ENCODE results near the gene MID2. TPM values are rescaled to one million over a fixed set of nuclear protein-coding genes. Genes with fewer than 3 reads are reported as not detected.
"Not testable (repeated sequence)": the region's sequence is repeated elsewhere in the genome, so short reads cannot be mapped to it uniquely, and the experiment has no call there.

MID2 gene
- total RNA-seq, 1 donor from 2014 or later: 17.7 TPM

GRCh38 chrX:107840971-107841370 is 15.3 kb downstream of the MID2 start:
- no peak overlapping the region for H3K27ac ChIP-seq (ENCODE audit: low read depth, low read length)
- H3K4me3 ChIP-seq (ENCODE audit: low read length in 3 of 3): no peak overlapping the region
- no peak overlapping the region for H3K9ac ChIP-seq (ENCODE audit: low read depth in 1 of 3, low read length in 3 of 3)
- H3K27me3 ChIP-seq (ENCODE audit: control insufficient read depth in 3 of 3, insufficient read depth in 3 of 3, low read length in 3 of 3): peaks cover 0 to 3% (median 0%) of the 10 kb centered on the region in 3 donors
- no peaks in the 10 kb centered on the region for H3K9me3 ChIP-seq (ENCODE audit: control insufficient read depth in 3 of 3, low read length in 3 of 3)
- H3K4me1 ChIP-seq (ENCODE audit: control insufficient read depth in 3 of 3, insufficient read depth in 3 of 3, low read length in 3 of 3): peaks cover 2 to 3% (median 3%) of the 10 kb centered on the region in 3 donors
- peaks cover 4 to 7% (median 4%) of the 10 kb centered on the region in 3 donors for H3K36me3 ChIP-seq (ENCODE audit: control insufficient read depth in 3 of 3, insufficient read depth in 3 of 3, low read length in 3 of 3)

DNA sequence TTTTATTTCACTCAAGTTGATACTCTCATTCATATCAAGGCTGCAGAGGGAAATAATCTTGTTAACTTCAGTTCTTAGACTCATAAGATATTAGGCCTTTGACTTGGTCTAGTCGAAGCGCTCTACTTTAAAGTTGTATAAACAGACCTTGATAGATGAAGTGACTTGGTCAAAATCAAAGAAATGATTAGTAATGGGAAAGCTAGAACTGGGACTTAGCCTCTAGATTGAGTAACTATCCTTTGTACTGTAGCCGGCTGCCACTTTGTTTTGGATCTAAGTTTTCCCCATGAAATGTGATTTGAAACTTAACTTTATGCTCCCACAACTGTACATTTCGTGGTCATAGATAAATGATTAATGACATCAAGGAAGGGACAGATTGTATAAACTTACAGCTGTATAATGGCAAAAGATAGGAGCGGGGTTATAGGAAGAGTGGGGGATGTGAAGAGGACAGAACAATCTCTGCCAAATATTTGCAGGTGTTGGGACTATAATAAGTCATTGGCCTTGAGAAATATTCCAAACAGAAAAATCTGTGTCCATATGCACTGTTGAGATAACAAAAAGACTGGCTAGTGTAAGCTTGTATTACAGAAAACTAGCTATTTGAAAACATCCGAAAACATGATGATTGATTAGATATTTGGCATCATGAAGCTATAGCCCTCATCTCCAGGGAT is 17.2 kb downstream of the MID2 start:
- Histone ChIP-seq H3K36me3 (ENCODE audit: control insufficient read depth in 3 of 3, insufficient read depth in 3 of 3, low read length in 3 of 3) (peaks cover 4 to 7% (median 4%) of the 10 kb centered on the region in 3 donors), H3K27ac (ENCODE audit: low read depth, low read length) (no peak overlapping the region), H3K9me3 (ENCODE audit: control insufficient read depth in 3 of 3, low read length in 3 of 3) (no peaks in the 10 kb centered on the region), H3K4me3 (ENCODE audit: low read length in 3 of 3) (no peak overlapping the region), H3K4me1 (ENCODE audit: control insufficient read depth in 3 of 3, insufficient read depth in 3 of 3, low read length in 3 of 3) (peaks cover 3 to 6% (median 4%) of the 10 kb centered on the region in 3 donors), H3K27me3 (ENCODE audit: control insufficient read depth in 3 of 3, insufficient read depth in 3 of 3, low read length in 3 of 3) (peaks cover 0 to 8% (median 0%) of the 10 kb centered on the region in 3 donors), H3K9ac (ENCODE audit: low read depth in 1 of 3, low read length in 3 of 3) (no peak overlapping the region)

DNA sequence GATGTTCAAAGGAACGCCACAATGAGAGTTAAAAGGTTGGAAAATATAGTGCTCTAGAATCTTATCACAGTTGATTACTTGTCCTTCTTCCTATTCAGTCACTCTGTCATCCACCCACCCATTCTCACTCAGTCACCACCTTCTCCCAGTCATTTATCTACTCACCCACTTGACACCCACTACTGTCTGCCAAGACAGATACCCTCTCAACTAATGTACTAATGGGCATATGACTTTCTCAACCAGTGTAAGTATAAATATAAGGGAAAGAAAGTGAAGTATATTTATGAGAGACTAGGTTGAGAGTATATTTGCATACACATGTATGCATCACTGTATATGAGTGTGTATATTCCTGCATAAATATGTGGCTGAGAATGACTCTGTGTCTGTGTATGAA is 20.0 kb downstream of the MID2 start:
- Histone ChIP-seq H3K4me1 (ENCODE audit: control insufficient read depth in 3 of 3, insufficient read depth in 3 of 3, low read length in 3 of 3) (peaks cover 6 to 13% (median 8%) of the 10 kb centered on the region in 3 donors), H3K9me3 (ENCODE audit: control insufficient read depth in 3 of 3, low read length in 3 of 3) (no peaks in the 10 kb centered on the region), H3K27ac (ENCODE audit: low read depth, low read length) (no peak overlapping the region), H3K36me3 (ENCODE audit: control insufficient read depth in 3 of 3, insufficient read depth in 3 of 3, low read length in 3 of 3) (peaks cover 4 to 7% (median 4%) of the 10 kb centered on the region in 3 donors), H3K9ac (ENCODE audit: low read depth in 1 of 3, low read length in 3 of 3) (no peak overlapping the region), H3K27me3 (ENCODE audit: control insufficient read depth in 3 of 3, insufficient read depth in 3 of 3, low read length in 3 of 3) (peaks cover 0 to 8% (median 0%) of the 10 kb centered on the region in 3 donors), H3K4me3 (ENCODE audit: low read length in 3 of 3) (no peak overlapping the region)

DNA sequence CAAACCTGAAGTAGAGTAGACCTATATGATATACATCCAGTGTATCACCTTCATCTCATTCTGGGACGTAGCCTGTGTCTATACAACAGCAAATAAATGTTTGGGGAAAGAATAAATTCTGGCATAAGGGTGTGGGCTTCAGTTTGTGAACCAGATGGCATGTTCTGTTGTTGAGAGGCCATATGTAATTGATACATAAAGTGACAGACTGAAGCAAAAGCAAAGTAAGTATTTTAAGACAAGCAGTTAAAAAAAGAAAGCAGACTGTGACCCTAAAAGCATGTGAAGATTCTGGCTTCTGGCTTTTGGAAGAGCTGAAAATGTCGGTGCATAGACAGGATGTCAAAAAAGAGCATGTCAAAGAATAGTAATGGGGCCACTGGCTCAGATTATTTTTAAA is 22.9 kb downstream of the MID2 start:
- Histone ChIP-seq H3K36me3 (ENCODE audit: control insufficient read depth in 3 of 3, insufficient read depth in 3 of 3, low read length in 3 of 3) (no peaks in the 10 kb centered on the region), H3K9me3 (ENCODE audit: control insufficient read depth in 3 of 3, low read length in 3 of 3) (no peaks in the 10 kb centered on the region), H3K27ac (ENCODE audit: low read depth, low read length) (no peak overlapping the region), H3K27me3 (ENCODE audit: control insufficient read depth in 3 of 3, insufficient read depth in 3 of 3, low read length in 3 of 3) (peaks cover 0 to 4% (median 0%) of the 10 kb centered on the region in 3 donors), H3K4me1 (ENCODE audit: control insufficient read depth in 3 of 3, insufficient read depth in 3 of 3, low read length in 3 of 3) (peaks cover 2 to 11% (median 8%) of the 10 kb centered on the region in 3 donors), H3K9ac (ENCODE audit: low read depth in 1 of 3, low read length in 3 of 3) (no peak overlapping the region), H3K4me3 (ENCODE audit: low read length in 3 of 3) (no peak overlapping the region)

DNA sequence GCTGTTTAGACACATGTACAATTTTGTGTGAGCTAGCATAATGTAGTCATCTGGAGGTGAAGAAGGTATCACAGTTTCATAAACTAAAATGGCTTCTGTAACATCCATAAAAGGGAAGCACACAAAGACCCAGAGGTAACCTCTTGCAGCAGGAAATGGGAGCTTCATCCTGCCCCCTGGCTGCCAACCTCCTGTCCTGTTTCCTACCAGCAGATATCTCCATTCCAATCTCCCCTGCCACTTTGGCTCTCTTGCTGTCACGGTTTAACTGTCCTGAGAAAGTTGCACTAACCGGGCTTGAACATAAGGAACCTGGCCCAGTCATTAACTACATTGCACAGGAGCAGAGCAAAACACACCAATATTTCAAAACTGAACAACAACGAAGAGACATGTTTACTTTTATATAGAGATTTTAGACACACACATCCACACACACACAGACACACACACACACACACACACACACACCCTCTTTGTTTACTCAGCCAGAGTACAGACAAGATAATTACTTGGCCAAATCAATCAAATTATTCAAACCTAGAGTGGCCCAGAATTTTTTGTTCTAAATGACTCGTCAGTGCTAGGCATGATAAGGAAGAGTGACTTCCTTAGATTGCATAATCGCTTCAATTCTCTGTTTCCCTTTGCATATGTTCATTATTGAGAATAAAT is 24.2 kb downstream of the MID2 start:
- H3K4me1 ChIP-seq (ENCODE audit: control insufficient read depth in 3 of 3, insufficient read depth in 3 of 3, low read length in 3 of 3): peaks cover 2 to 11% (median 6%) of the 10 kb centered on the region in 3 donors
- no peaks in the 10 kb centered on the region for H3K36me3 ChIP-seq (ENCODE audit: control insufficient read depth in 3 of 3, insufficient read depth in 3 of 3, low read length in 3 of 3)
- H3K9me3 ChIP-seq (ENCODE audit: control insufficient read depth in 3 of 3, low read length in 3 of 3): no peaks in the 10 kb centered on the region
- no peak overlapping the region for H3K4me3 ChIP-seq (ENCODE audit: low read length in 3 of 3)
- H3K9ac ChIP-seq (ENCODE audit: low read depth in 1 of 3, low read length in 3 of 3): no peak overlapping the region
- no peak overlapping the region for H3K27ac ChIP-seq (ENCODE audit: low read depth, low read length)
- H3K27me3 ChIP-seq (ENCODE audit: control insufficient read depth in 3 of 3, insufficient read depth in 3 of 3, low read length in 3 of 3): peaks cover 0 to 4% (median 0%) of the 10 kb centered on the region in 3 donors

- Histone ChIP-seq H3K9me3 (ENCODE audit: control insufficient read depth in 3 of 3, low read length in 3 of 3) (no peaks in the 10 kb centered on the region), H3K4me3 (ENCODE audit: low read length in 3 of 3) (no peak overlapping the region), H3K27me3 (ENCODE audit: control insufficient read depth in 3 of 3, insufficient read depth in 3 of 3, low read length in 3 of 3) (peaks cover 0 to 4% (median 0%) of the 10 kb centered on the region in 3 donors), H3K36me3 (ENCODE audit: control insufficient read depth in 3 of 3, insufficient read depth in 3 of 3, low read length in 3 of 3) (no peaks in the 10 kb centered on the region), H3K9ac (ENCODE audit: low read depth in 1 of 3, low read length in 3 of 3) (no peak overlapping the region), H3K4me1 (ENCODE audit: control insufficient read depth in 3 of 3, insufficient read depth in 3 of 3, low read length in 3 of 3) (peaks cover 2 to 11% (median 6%) of the 10 kb centered on the region in 3 donors), H3K27ac (ENCODE audit: low read depth, low read length) (no peak overlapping the region)
Measured at GRCh38 chrX:107850422-107850765, 24.7 kb downstream of the MID2 start.

DNA sequence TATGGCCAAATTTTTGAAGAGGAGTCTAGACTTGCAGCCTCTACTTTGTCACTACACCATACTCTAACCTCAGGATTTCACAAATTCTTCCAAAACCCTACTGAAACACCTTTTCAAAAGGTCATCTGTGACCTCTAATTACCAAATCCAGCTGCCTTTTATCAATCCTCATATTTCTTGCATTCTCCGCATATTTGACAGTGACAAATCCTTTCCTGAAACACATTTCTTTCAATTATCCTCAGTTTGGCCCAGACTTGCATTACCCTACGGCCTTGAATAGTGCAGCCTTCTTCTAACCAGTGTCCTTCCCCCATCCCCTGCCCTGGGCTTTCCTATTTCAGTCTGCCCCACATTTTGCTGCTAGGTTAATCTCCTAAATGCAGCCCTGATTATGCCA is 25.5 kb downstream of the MID2 start:
- no peak overlapping the region for H3K9ac ChIP-seq (ENCODE audit: low read depth in 1 of 3, low read length in 3 of 3)
- peaks cover 0 to 4% (median 0%) of the 10 kb centered on the region in 3 donors for H3K27me3 ChIP-seq (ENCODE audit: control insufficient read depth in 3 of 3, insufficient read depth in 3 of 3, low read length in 3 of 3)
- no peak overlapping the region for H3K4me3 ChIP-seq (ENCODE audit: low read length in 3 of 3)
- peaks cover 2 to 11% (median 6%) of the 10 kb centered on the region in 3 donors for H3K4me1 ChIP-seq (ENCODE audit: control insufficient read depth in 3 of 3, insufficient read depth in 3 of 3, low read length in 3 of 3)
- no peaks in the 10 kb centered on the region for H3K36me3 ChIP-seq (ENCODE audit: control insufficient read depth in 3 of 3, insufficient read depth in 3 of 3, low read length in 3 of 3)
- H3K27ac ChIP-seq (ENCODE audit: low read depth, low read length): no peak overlapping the region
- no peaks in the 10 kb centered on the region for H3K9me3 ChIP-seq (ENCODE audit: control insufficient read depth in 3 of 3, low read length in 3 of 3)

DNA sequence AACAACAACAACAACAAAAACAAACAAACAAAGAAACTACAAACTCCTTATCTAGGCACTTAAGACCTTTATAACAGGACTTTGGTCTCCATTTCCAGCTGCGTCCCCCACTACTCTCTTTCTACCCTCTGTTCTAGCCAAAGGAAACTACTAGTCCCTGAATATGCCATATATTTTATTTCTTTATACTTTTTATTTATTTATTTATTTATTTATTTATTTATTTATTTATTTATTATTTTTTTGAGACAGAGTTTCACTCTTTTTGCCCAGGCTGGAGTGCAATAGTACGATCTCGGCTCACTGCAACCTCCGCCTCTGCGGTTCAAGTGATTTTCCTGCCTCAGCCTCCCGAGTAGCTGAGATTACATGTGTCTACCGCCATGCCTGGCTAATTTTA is 26.0 kb downstream of the MID2 start:
- peaks cover 2 to 11% (median 6%) of the 10 kb centered on the region in 3 donors for H3K4me1 ChIP-seq (ENCODE audit: control insufficient read depth in 3 of 3, insufficient read depth in 3 of 3, low read length in 3 of 3)
- not testable (repeated sequence) for H3K9ac ChIP-seq (ENCODE audit: low read depth in 1 of 3, low read length in 3 of 3); H3K4me3 ChIP-seq (ENCODE audit: low read length in 3 of 3); H3K27ac ChIP-seq (ENCODE audit: low read depth, low read length); H3K27me3 ChIP-seq (ENCODE audit: control insufficient read depth in 3 of 3, insufficient read depth in 3 of 3, low read length in 3 of 3); H3K36me3 ChIP-seq (ENCODE audit: control insufficient read depth in 3 of 3, insufficient read depth in 3 of 3, low read length in 3 of 3); H3K9me3 ChIP-seq (ENCODE audit: control insufficient read depth in 3 of 3, low read length in 3 of 3)

DNA sequence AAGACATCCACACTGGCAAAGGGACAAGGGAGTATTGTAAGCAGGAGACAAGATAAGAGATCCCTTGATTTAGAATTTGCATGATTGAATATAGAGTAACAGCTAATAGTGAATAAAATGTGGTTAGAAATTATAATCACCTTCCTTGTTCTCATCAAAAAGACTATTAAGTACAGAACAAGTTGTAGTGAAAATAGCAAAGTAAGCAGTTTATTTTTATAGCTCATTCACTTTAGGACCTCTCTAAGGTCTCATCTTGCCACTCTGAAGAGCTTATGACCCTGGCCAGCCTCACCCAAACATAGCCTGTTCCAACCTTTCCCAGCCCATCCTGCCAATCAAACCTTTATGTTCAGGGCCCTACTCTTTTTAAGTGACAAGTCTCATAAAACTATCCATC is 30.6 kb downstream of the MID2 start:
- H3K4me1 ChIP-seq (ENCODE audit: control insufficient read depth in 3 of 3, insufficient read depth in 3 of 3, low read length in 3 of 3): no peaks in the 10 kb centered on the region
- H3K36me3 ChIP-seq (ENCODE audit: control insufficient read depth in 3 of 3, insufficient read depth in 3 of 3, low read length in 3 of 3): no peaks in the 10 kb centered on the region
- H3K9ac ChIP-seq (ENCODE audit: low read depth in 1 of 3, low read length in 3 of 3): no peak overlapping the region
- H3K4me3 ChIP-seq (ENCODE audit: low read length in 3 of 3): no peak overlapping the region
- H3K27me3 ChIP-seq (ENCODE audit: control insufficient read depth in 3 of 3, insufficient read depth in 3 of 3, low read length in 3 of 3): peaks cover 0 to 4% (median 0%) of the 10 kb centered on the region in 3 donors
- no peak overlapping the region for H3K27ac ChIP-seq (ENCODE audit: low read depth, low read length)
- no peaks in the 10 kb centered on the region for H3K9me3 ChIP-seq (ENCODE audit: control insufficient read depth in 3 of 3, low read length in 3 of 3)

GRCh38 chrX:107857041-107857440 is 31.4 kb downstream of the MID2 start:
- H3K36me3 ChIP-seq (ENCODE audit: control insufficient read depth in 3 of 3, insufficient read depth in 3 of 3, low read length in 3 of 3); H3K4me1 ChIP-seq (ENCODE audit: control insufficient read depth in 3 of 3, insufficient read depth in 3 of 3, low read length in 3 of 3); H3K27me3 ChIP-seq (ENCODE audit: control insufficient read depth in 3 of 3, insufficient read depth in 3 of 3, low read length in 3 of 3); H3K9me3 ChIP-seq (ENCODE audit: control insufficient read depth in 3 of 3, low read length in 3 of 3); H3K9ac ChIP-seq (ENCODE audit: low read depth in 1 of 3, low read length in 3 of 3); H3K4me3 ChIP-seq (ENCODE audit: low read length in 3 of 3); H3K27ac ChIP-seq (ENCODE audit: low read depth, low read length): not testable (repeated sequence)
